Stimulated activated CD4-positive, alpha-beta T cell treated with anti-CD3 and anti-CD28 coated beads, Interleukin-1b, Interleukin-23, amount 100 ng/mL, for 4 hours (primary cell): ENCODE data around the gene RER1.

Experiments used
- DNase-seq, 2 donors: peaks; one replicate each; pipeline ENCODE4 v3.0.0-alpha.2; 2020; ENCODE audit warnings: low read depth in 2 of 2

Gene RER1

GRCh38 chr1:2375923-2376260 lies 15.7 kb upstream of the RER1 start:
- no peak for DNase-seq

DNA sequence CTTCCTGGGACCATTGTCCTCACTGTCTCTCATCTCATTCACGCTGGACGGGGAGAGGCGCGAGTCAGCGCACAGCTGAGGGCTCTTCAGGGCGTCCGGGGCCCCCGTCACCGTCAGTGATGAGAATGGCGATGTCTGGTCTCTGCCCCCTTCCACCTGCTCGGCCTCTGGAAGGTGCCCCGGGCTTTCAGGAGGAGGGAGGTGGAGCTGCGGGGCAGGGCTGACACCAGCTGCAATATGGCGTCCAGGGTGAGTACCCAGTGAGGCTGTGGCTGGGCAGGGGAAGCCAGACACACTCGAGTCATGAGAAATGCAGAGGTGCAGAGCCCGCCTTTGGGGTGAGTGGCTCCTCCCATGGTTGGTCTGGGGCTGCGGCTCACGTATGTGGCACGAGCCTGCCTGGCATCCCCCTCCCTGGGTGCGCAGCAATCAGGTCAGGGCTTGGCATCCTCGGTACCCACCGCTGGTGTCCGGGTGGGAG lies 15.3 kb upstream of the RER1 start:
- no peak for DNase-seq

GRCh38 chr1:2376931-2377672 lies 14.5 kb upstream of the RER1 start:
- DNase-seq, result no peak

DNA sequence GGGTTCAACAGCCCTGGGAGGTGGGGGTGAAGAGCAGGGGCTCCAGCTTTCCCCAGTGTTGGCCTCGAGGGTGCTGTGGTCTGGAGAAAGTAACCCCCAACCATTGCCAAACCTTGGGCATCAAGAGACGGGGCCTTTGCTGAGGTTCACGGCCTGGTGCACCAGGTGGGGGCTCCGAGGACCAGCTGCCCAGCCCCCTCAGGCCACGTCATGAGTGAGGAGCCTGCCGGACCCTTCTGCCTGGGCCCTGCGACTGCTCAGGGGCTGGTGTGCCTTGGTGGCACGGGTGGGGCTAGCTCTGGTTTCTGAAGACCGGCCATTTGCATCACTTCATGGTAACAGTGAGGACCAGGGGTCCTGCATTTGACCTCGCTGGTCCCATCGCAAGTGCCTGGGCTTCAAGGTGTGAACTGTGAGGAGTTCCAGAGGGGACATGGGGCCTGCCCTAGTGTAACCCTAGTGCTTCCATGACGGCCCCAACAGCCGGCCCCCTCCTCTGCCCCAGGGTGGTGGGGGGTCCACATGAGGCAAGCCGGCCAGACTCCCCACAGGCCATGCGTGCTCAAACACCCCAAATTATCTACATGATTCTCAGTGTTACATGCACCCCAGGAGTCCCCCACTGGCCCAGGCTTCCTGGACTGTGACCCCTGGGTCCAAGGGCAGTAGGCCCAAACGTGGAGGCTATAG lies 13.7 kb upstream of the RER1 start:
- no peak for DNase-seq

DNA sequence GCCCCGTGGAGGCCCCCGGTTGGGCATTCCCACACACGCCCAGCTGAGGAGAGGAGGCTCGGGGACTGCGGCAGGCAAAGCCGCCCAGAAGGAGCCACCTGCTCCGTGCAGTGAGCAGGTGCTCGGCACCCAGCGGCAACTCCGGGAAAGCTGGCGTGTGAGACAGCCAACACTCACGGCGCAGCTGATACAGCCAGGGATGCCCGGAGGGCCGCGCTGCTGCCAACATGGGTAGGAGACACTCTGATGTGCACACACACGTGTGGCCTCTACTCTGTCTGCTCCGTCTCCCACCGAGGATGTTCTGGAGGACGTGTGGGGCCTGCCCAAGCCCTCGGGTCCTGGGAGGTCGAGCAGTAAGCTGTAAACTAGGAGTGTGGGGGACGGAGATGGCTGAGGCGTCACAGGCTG lies 13.2 kb upstream of the RER1 start:
- no peak for DNase-seq

DNA sequence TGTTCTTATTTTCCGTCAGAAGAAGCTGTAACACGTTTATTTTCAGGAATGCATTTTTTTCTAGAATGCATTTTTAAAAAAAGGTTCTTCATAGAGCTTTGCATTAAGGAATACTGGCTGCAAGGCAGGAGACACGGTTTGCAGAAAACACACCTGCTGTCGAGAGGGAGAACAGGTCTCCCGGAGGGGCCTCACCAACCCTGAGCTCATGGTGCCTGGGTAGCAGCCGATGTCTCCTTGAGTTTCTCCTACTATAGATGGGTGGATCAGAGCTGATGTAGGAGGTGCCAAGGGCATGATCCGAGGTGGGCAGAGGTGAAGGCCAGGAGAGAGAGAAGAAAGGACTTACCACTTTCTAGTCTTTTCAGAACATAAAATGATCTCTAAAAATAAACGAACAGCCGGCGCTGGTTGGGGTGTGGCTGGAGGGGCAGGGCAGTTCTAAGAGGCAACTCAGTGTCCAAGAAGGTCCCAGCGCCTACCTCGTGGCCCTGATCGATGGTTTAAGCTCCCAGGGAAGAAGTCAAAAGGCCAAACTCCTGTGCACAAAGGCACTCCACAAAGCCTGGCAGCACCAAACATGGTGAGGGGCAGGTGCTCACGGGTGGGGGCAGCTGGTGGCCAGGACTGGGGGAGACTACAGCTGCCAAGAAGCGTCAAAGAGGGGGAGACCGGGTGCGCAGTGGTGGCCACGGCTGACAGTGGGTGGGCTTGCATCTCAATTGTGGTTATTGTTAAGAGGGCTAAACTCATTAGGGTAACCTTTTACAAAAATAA lies 12.5 kb upstream of the RER1 start:
- no peak for DNase-seq

DNA sequence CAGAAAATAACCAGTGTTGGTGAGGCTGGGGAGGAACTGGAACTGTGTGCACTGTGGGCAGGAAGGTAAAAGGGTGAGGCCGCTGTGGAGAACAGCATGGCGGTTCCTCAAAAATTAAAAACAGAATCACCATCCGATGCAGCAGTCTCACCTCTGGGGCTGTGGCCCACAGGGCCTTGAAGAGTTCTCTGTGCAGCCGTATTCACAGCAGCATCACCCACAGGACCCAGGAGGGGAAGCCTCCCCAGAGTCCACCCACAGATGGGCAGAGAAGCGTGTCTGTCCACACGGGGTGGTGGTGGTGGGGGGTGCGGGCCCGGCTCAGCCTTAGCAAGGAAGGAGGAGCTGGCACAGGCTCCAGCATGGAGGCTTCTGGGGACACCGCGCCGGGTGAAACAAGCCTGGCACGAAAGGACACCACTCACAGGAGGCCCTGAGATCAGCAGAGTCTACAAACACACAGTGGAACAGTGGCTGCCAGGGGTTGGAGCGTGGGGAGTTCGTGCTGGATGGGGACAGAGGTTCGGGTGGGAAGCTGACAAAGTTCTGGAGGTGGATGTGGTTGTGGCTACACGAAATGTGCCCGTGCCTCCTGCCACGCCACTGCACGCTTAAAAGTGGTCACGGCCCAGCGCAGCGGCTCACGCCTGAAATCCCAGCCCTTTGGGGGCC lies 11.8 kb upstream of the RER1 start:
- DNase-seq, result no peak

GRCh38 chr1:2380816-2381591 lies 10.6 kb upstream of the RER1 start:
- no peak for DNase-seq

GRCh38 chr1:2381741-2382620 lies 9.7 kb upstream of the RER1 start:
- peak; percentile 67 to 80 for DNase-seq

- no peak for DNase-seq
Measured at GRCh38 chr1:2382621-2383361, 8.8 kb upstream of the RER1 start.

DNA sequence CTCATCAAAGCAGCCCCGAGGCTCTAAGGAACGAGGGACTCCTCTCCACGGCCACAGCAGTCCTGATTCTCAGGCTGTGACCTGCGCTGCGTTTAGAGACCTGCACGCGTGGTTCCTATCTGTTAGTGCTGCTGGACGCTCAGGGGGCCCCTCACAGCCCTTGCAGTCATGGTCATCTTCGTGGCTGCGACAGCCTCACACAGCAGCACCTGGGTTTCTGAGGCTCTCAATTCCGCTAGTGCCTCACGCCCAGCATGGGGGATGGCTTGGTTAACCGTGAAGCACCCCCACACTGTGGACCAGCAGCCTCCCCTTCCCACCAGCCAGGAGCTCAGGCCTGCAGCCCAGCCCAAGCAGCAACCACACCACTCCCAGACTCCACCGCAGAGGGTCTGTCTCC lies 8.1 kb upstream of the RER1 start:
- no peak for DNase-seq

GRCh38 chr1:2384130-2384860 lies 7.3 kb upstream of the RER1 start:
- DNase-seq, result no peak

GRCh38 chr1:2384941-2385481 lies 6.6 kb upstream of the RER1 start:
- no peak for DNase-seq

DNA sequence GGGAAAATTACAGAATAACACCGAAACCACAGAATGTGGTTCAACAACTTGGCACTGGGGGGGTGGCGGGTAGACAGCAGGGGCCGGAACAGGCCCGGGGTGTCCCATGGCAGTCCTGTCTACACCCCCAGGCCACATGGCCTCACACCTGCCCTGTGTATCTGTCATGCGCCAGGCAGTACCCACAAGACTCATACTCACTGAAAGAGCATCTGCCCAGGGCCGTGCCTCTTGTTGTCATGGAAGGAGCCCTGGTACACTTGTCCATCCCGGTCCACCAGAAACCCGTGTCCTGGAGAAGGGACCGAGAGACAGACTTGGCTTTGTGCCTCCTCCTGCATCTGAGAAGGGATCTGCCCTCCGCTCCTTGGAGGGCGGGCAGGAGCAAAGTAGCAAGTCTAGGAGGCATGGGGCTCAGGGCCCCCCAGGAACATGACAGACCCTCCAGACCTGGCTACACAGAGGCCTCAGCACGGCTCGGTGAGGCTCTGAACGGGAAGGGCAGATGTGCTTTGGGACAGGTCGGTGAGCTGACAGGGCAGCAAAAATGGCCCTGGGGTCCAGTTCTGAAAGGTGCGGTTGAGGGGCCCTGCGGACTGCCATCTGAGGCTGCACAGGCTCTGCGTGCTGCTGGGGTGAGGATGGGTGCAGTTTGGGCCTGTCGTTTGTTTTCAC lies 5.9 kb upstream of the RER1 start:
- no peak for DNase-seq

- DNase-seq, result no peak
Measured at GRCh38 chr1:2386636-2387611, 4.7 kb upstream of the RER1 start.

DNA sequence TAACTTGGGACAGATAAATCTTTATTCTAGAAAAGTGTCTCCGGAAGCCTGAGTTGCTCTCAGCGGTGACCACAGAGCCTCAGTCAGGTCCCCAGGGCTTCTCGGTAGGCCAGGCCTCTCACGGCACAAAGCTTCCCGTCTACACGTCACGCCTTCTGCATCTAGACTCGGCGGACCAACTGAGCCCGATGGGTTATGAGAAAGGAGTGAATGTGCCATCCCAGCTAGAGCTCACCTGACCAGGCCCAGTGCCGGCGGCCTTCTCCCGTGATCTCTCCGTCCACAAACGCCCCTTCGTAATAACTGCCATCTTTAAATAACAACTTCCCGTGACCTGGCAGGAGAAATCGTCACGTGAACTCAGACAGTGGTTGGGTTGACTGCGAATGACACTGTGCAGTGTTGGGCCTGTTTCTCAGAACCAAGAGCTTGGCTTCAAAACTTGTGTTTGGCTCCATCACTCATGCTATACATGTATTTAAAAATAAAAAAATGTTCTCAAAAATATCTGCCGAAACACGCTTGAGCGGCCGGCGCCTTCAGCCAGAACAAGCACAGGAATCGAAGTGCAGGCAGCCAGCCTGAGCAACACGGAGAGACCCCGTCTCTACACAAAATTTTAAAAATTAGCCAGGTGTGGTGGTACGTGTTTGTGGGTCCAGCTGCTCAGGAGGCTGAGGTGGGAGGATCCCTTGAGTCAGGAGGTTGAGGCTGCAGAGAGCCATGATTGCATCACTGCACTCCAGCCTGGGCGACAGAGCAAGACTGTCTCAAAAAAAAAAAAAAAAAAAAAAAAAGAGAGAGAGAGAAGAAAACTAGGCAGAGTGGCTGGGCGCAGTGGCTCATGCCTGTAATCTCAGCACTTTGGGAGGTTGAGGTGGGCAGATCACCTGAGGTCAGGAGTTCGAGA lies 3.4 kb upstream of the RER1 start:
- DNase-seq, result no peak
